HEK293 (cell line): ENCODE results near the gene EPSTI1.

ENCODE experiments used
- CTCF ChIP-seq: fragments of 450-650 bp; formaldehyde crosslinking; IDR thresholded peaks from 2 replicates; pipeline ENCODE4 v1.5.1; 2016; ENCODE audit warnings: missing biosample characterization, missing genetic modification characterization
- ZNF114 ChIP-seq: fragments of 450-650 bp; formaldehyde crosslinking; IDR thresholded peaks from 2 replicates; pipeline ENCODE4 v1.5.0; 2017; ENCODE audit warnings: missing biosample characterization, missing genetic modification characterization
- ZNF19 ChIP-seq: fragments of 450-650 bp; formaldehyde crosslinking; IDR thresholded peaks from 2 replicates; pipeline ENCODE4; 2016; ENCODE audit warnings: missing biosample characterization, missing genetic modification characterization, low read depth

GRCh38 chr13:42883771-42884467, 108.1 kb downstream of the EPSTI1 start:
- TF ChIP-seq ZNF114 (tag by site-specific recombination) (no peak), CTCF (tag by site-specific recombination) (no peak), ZNF19 (tag by site-specific recombination) (no peak)
